GM12878 (cell line): ENCODE data around the gene SLC25A36.

Experiments used
- FOXM1 ChIP-seq: IDR thresholded peaks from 2 replicates; pipeline ENCODE4 v1.6.1; 2012; ENCODE audit warnings: low read depth, mild to moderate bottlenecking, inconsistent platforms, low read length, moderate library complexity
- MYC ChIP-seq: IDR thresholded peaks from 2 replicates; pipeline ENCODE4 v1.6.1; 2011; ENCODE audit warnings: mild to moderate bottlenecking, low read length, moderate library complexity, inconsistent platforms; ENCODE audit not compliant: insufficient read depth, insufficient replicate concordance, insufficient read length, severe bottlenecking

GRCh38 chr3:140972833-140973232 lies 31.2 kb downstream of the SLC25A36 start:
- TF ChIP-seq MYC (no peak), FOXM1 (no peak)
